ENCODE results near the gene AP5S1. TPM values are rescaled to one million over a fixed set of nuclear protein-coding genes. Genes with fewer than 3 reads are reported as not detected.

The AP5S1 gene
- total and polyA plus RNA-seq, 9 of the 15 experiments (the other 6 are each of a cell fraction or from before 2014, with no cell fraction given): 2.6 to 8.8 (median 4.4) TPM

DNA sequence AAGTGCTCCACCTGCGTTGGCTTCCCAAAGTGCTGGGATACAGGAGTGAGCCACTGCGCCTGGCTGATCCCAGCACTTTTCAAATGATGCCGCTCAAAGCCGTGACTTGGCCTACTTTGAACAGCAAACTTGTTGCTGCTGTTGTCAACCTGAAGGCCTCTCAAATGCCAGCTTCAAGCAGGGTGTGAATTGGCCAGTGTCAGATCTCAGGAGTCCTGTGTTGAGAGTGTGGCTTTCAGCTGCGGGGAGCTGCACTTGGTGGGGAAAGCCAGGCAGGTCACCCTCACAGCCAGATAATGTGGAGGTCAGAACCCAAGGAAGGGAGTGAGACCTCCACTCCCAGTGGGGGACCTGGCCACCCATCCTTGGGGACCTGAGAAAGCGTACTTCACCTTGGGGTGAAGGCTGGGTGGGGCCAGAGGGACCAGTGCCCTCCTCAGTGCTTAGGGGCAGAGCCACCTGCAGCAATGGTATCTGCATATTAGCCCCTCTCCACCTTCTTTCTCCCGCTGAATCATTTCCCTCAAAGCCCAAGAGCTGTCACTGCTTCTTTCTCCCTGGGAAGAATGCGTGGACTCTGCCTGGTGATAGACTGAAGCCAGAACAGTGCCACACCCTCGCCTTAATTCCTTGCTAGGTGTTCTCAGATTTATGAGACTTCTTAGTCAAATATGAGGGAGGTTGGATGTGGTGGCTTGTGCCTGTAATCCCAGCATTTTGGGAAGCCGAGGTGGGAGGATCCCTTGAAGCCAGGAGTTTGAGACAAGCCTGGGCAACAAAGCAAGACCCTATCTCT is 49.7 kb downstream of the AP5S1 start (continued):
- TF ChIP-seq, protein P1, sequence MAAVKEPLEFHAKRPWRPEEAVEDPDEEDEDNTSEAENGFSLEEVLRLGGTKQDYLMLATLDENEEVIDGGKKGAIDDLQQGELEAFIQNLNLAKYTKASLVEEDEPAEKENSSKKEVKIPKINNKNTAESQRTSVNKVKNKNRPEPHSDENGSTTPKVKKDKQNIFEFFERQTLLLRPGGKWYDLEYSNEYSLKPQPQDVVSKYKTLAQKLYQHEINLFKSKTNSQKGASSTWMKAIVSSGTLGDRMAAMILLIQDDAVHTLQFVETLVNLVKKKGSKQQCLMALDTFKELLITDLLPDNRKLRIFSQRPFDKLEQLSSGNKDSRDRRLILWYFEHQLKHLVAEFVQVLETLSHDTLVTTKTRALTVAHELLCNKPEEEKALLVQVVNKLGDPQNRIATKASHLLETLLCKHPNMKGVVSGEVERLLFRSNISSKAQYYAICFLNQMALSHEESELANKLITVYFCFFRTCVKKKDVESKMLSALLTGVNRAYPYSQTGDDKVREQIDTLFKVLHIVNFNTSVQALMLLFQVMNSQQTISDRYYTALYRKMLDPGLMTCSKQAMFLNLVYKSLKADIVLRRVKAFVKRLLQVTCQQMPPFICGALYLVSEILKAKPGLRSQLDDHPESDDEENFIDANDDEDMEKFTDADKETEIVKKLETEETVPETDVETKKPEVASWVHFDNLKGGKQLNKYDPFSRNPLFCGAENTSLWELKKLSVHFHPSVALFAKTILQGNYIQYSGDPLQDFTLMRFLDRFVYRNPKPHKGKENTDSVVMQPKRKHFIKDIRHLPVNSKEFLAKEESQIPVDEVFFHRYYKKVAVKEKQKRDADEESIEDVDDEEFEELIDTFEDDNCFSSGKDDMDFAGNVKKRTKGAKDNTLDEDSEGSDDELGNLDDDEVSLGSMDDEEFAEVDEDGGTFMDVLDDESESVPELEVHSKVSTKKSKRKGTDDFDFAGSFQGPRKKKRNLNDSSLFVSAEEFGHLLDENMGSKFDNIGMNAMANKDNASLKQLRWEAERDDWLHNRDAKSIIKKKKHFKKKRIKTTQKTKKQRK (IDR thresholded peaks at IDR 0.05; ENCODE audit: borderline replicate concordance, low read depth, low read length): no peak
- TF ChIP-seq SREBF2 (CRISPR knock-in tag; IDR thresholded peaks at IDR 0.05) (no peak), SNRNP70 (optimal IDR thresholded peaks at IDR 0.05; ENCODE audit: low read depth, low read length) (no peak), ETS2 (tag; IDR thresholded peaks at IDR 0.05; ENCODE audit: borderline replicate concordance, poor library complexity, severe bottlenecking) (no peak), KLF10 (CRISPR knock-in tag; IDR thresholded peaks at IDR 0.05) (no peak), RB1 (IDR thresholded peaks at IDR 0.05; ENCODE audit: low read depth) (no peak)
- TF ChIP-seq, protein P2, sequence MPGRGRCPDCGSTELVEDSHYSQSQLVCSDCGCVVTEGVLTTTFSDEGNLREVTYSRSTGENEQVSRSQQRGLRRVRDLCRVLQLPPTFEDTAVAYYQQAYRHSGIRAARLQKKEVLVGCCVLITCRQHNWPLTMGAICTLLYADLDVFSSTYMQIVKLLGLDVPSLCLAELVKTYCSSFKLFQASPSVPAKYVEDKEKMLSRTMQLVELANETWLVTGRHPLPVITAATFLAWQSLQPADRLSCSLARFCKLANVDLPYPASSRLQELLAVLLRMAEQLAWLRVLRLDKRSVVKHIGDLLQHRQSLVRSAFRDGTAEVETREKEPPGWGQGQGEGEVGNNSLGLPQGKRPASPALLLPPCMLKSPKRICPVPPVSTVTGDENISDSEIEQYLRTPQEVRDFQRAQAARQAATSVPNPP (IDR thresholded peaks at IDR 0.05; ENCODE audit: borderline replicate concordance, insufficient read depth, insufficient read length): no peak
- TF ChIP-seq, protein P3, sequence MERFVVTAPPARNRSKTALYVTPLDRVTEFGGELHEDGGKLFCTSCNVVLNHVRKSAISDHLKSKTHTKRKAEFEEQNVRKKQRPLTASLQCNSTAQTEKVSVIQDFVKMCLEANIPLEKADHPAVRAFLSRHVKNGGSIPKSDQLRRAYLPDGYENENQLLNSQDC (CRISPR knock-in tag; IDR thresholded peaks at IDR 0.05): no peak

Measured in K562 (cell line).